Measurements from ENCODE around the gene FAM149A.

The FAM149A gene

GRCh38 chr4:186159613-186160012 is 55.1 kb downstream of the FAM149A start:
- TF ChIP-seq HDGF (IDR thresholded peaks at IDR 0.05; ENCODE audit: borderline replicate concordance) (no peak), PKNOX1 (IDR thresholded peaks at IDR 0.05) (no peak), FOXK2 (IDR thresholded peaks at IDR 0.05) (no peak), ELF4 (IDR thresholded peaks at IDR 0.05) (no peak), TARDBP (IDR thresholded peaks at IDR 0.05) (no peak), SUZ12 (IDR thresholded peaks at IDR 0.05) (no peak), LEF1 (IDR thresholded peaks at IDR 0.05; ENCODE audit: borderline replicate concordance) (no peak), ARNT (IDR thresholded peaks at IDR 0.05) (no peak), SP1 (IDR thresholded peaks at IDR 0.05) (no peak), FOXA1 (IDR thresholded peaks at IDR 0.05) (no peak), ZNF384 (IDR thresholded peaks at IDR 0.05) (no peak), CTBP1 (IDR thresholded peaks at IDR 0.05; ENCODE audit: borderline replicate concordance) (no peak), BHLHE40 (IDR thresholded peaks at IDR 0.05; ENCODE audit: borderline replicate concordance) (no peak), NFRKB (IDR thresholded peaks at IDR 0.05) (no peak), L3MBTL2 (conservative IDR thresholded peaks at IDR 0.05) (no peak), FOXM1 (IDR thresholded peaks at IDR 0.05; ENCODE audit: borderline replicate concordance) (no peak)
- CTCF ChIA-PET: no interaction called here
- DNase-seq (ENCODE audit: extremely low spot score): no peak

GRCh38 chr4:186161138-186161537 is 56.6 kb downstream of the FAM149A start:
- ChIA-PET CTCF (interaction anchor here (0.7 kb wide), 1 partner anchor 45 kb away, joined by 4 read pairs; no protein-coding TSS in a partner anchor), POLR2A (no interaction called here)
- no peak for TF ChIP-seq SUZ12 (IDR thresholded peaks at IDR 0.05)
- TF ChIP-seq TARDBP (IDR thresholded peaks at IDR 0.05): no peak
- no peak for TF ChIP-seq FOXK2 (IDR thresholded peaks at IDR 0.05)
- no peak for TF ChIP-seq FOXA1 (IDR thresholded peaks at IDR 0.05)
- TF ChIP-seq ZNF384 (IDR thresholded peaks at IDR 0.05): no peak
- no peak for TF ChIP-seq ELF4 (IDR thresholded peaks at IDR 0.05)
- TF ChIP-seq PKNOX1 (IDR thresholded peaks at IDR 0.05): no peak
- no peak for TF ChIP-seq LEF1 (IDR thresholded peaks at IDR 0.05; ENCODE audit: borderline replicate concordance)
- TF ChIP-seq FOXM1 (IDR thresholded peaks at IDR 0.05; ENCODE audit: borderline replicate concordance): no peak
- no peak for TF ChIP-seq SP1 (IDR thresholded peaks at IDR 0.05)
- TF ChIP-seq ARNT (IDR thresholded peaks at IDR 0.05): no peak
- no peak for TF ChIP-seq HDGF (IDR thresholded peaks at IDR 0.05; ENCODE audit: borderline replicate concordance)
- no peak for TF ChIP-seq CTBP1 (IDR thresholded peaks at IDR 0.05; ENCODE audit: borderline replicate concordance)
- no peak for TF ChIP-seq L3MBTL2 (conservative IDR thresholded peaks at IDR 0.05)
- no peak for TF ChIP-seq BHLHE40 (IDR thresholded peaks at IDR 0.05; ENCODE audit: borderline replicate concordance)
- no peak for TF ChIP-seq NFRKB (IDR thresholded peaks at IDR 0.05)
- no peak for DNase-seq (ENCODE audit: extremely low spot score)

More at GRCh38 chr4:186159613-186160012, 55.1 kb downstream of the FAM149A start:
- POLR2A ChIA-PET: no interaction called here

- no peak for DNase-seq (ENCODE audit: extremely low spot score)
- CTCF ChIA-PET: no interaction called here
- POLR2A ChIA-PET: no interaction called here
Observed at GRCh38 chr4:186166852-186167512, 62.5 kb downstream of the FAM149A start.

GRCh38 chr4:186167605-186168004 is 63.1 kb downstream of the FAM149A start:
- TF ChIP-seq FOXA1 (IDR thresholded peaks at IDR 0.05) (no peak), BHLHE40 (IDR thresholded peaks at IDR 0.05; ENCODE audit: borderline replicate concordance) (no peak), TARDBP (IDR thresholded peaks at IDR 0.05) (no peak), CTBP1 (IDR thresholded peaks at IDR 0.05; ENCODE audit: borderline replicate concordance) (no peak), PKNOX1 (IDR thresholded peaks at IDR 0.05) (no peak), ZNF384 (IDR thresholded peaks at IDR 0.05) (no peak), LEF1 (IDR thresholded peaks at IDR 0.05; ENCODE audit: borderline replicate concordance) (no peak), HDGF (IDR thresholded peaks at IDR 0.05; ENCODE audit: borderline replicate concordance) (no peak)
- DNase-seq (ENCODE audit: extremely low spot score): no peak

More at GRCh38 chr4:186166852-186167512, 62.5 kb downstream of the FAM149A start:
- TF ChIP-seq TARDBP (IDR thresholded peaks at IDR 0.05) (no peak), FOXA1 (IDR thresholded peaks at IDR 0.05) (no peak), CTBP1 (IDR thresholded peaks at IDR 0.05; ENCODE audit: borderline replicate concordance) (no peak), L3MBTL2 (conservative IDR thresholded peaks at IDR 0.05) (no peak), HDGF (IDR thresholded peaks at IDR 0.05; ENCODE audit: borderline replicate concordance) (no peak), PKNOX1 (IDR thresholded peaks at IDR 0.05) (no peak), NFRKB (IDR thresholded peaks at IDR 0.05) (no peak), ARNT (IDR thresholded peaks at IDR 0.05) (no peak), SP1 (IDR thresholded peaks at IDR 0.05) (no peak), FOXM1 (IDR thresholded peaks at IDR 0.05; ENCODE audit: borderline replicate concordance) (no peak)

GRCh38 chr4:186168750-186169149 is 64.2 kb downstream of the FAM149A start:
- CTCF ChIA-PET: no interaction called here
- no peak for TF ChIP-seq PKNOX1 (IDR thresholded peaks at IDR 0.05)
- no peak for TF ChIP-seq ARNT (IDR thresholded peaks at IDR 0.05)
- no peak for TF ChIP-seq NFRKB (IDR thresholded peaks at IDR 0.05)
- no peak for TF ChIP-seq BHLHE40 (IDR thresholded peaks at IDR 0.05; ENCODE audit: borderline replicate concordance)
- TF ChIP-seq ZNF384 (IDR thresholded peaks at IDR 0.05): no peak
- TF ChIP-seq LEF1 (IDR thresholded peaks at IDR 0.05; ENCODE audit: borderline replicate concordance): no peak
- no peak for DNase-seq (ENCODE audit: extremely low spot score)
- POLR2A ChIA-PET: no interaction called here

More at GRCh38 chr4:186167605-186168004, 63.1 kb downstream of the FAM149A start:
- ChIA-PET POLR2A (no interaction called here), CTCF (interaction anchor here (0.7 kb wide), 1 partner anchor 36 kb away, joined by 4 read pairs; no protein-coding TSS in a partner anchor)

All from HEK293T (cell line).